ENCODE measurements around the gene CYP27B1.

The CYP27B1 gene

GRCh38 chr12:57750561-57751431 is 16.1 kb downstream of the CYP27B1 start:
- no peak for DNase-seq

- DNase-seq: no peak
These were observed 17.8 kb downstream of the CYP27B1 start for GRCh38 chr12:57749061-57749460.

GRCh38 chr12:57746025-57746424 is 20.9 kb downstream of the CYP27B1 start:
- no peak for DNase-seq

- DNase-seq: no peak
These were observed 21.4 kb downstream of the CYP27B1 start for GRCh38 chr12:57745485-57745881.

- DNase-seq: peak; percentile 94
These were observed 21.9 kb downstream of the CYP27B1 start, which contains the start of gene TSPAN31 for GRCh38 chr12:57744777-57745484. Gene TSPAN31 (plus strand): TSS chr12:57745039. CDS start chr12:57745155, 116 bp downstream.

- DNase-seq: peak; percentile 64
These were observed 22.6 kb downstream of the CYP27B1 start for GRCh38 chr12:57744194-57744776.

GRCh38 chr12:57743769-57744168 is 23.1 kb downstream of the CYP27B1 start:
- DNase-seq: no peak

GRCh38 chr12:57741844-57742738 is 24.8 kb downstream of the CYP27B1 start:
- peak; percentile 74 for DNase-seq

- no peak for DNase-seq
These were observed 25.5 kb downstream of the CYP27B1 start for GRCh38 chr12:57741413-57741789.

GRCh38 chr12:57740656-57741412 is 26.0 kb downstream of the CYP27B1 start:
- peak; percentile 72 for DNase-seq

GRCh38 chr12:57739914-57740538 is 26.9 kb downstream of the CYP27B1 start:
- no peak for DNase-seq

- DNase-seq: no peak
These were observed 27.5 kb downstream of the CYP27B1 start for GRCh38 chr12:57739387-57739786.

GRCh38 chr12:57738661-57739237 is 28.1 kb downstream of the CYP27B1 start, which contains the start of gene AGAP2:
Gene AGAP2 (minus strand): TSS chr12:57738742. CDS start chr12:57738246, 496 bp downstream.
- no peak for DNase-seq

GRCh38 chr12:57737467-57738460 is 29.1 kb downstream of the CYP27B1 start:
- DNase-seq: no peak

GRCh38 chr12:57736741-57737466 is 30.0 kb downstream of the CYP27B1 start:
- DNase-seq: no peak

GRCh38 chr12:57735952-57736740 is 30.7 kb downstream of the CYP27B1 start:
- no peak for DNase-seq

GRCh38 chr12:57735198-57735855 is 31.6 kb downstream of the CYP27B1 start:
- DNase-seq: no peak
